GM21360 (cell line): ENCODE data around the gene DCUN1D3.
"Not testable (repeated sequence)": the region's sequence is repeated elsewhere in the genome, so short reads cannot be mapped to it uniquely, and the experiment has no call there.

ENCODE experiments used
- ATAC-seq: cut with Tn5 transposase; IDR thresholded peaks from one replicate; pipeline ENCODE4 v1.9.1; 2021; ENCODE audit warnings: mild to moderate bottlenecking, moderate library complexity; ENCODE audit not compliant: unreplicated experiment

Gene DCUN1D3

DNA sequence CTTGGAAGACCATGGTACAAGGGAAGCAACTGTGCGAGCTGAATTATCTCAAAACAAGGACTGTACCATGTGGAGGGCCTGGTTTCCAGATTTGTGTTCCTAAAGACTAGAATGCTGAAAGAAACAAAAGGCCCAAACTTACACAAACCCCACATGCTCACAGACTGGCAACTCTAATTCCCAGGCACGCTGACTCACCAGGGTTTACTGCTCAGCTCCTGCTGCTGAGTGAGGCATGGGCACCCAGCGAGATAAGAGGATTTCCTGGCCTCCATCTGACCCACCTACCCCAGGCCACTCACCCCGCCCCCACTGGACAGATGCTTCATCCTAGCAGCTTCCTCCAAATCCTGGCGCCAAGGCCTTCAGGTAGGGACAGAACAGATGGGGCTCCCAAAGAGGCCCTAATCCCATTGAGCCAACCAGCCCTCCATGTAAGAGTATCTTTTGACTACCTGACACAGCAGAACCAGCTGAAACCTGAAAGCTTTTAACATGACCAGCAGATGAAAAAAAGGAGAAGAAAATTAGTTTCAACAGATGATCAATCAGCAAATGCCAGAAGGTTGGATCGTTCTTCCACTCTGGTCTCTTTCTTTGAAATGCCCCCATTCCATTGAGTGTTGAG is 33.9 kb downstream of the DCUN1D3 start:
- no peak for ATAC-seq

GRCh38 chr16:20865420-20866131 is 34.6 kb downstream of the DCUN1D3 start:
- no peak for ATAC-seq

DNA sequence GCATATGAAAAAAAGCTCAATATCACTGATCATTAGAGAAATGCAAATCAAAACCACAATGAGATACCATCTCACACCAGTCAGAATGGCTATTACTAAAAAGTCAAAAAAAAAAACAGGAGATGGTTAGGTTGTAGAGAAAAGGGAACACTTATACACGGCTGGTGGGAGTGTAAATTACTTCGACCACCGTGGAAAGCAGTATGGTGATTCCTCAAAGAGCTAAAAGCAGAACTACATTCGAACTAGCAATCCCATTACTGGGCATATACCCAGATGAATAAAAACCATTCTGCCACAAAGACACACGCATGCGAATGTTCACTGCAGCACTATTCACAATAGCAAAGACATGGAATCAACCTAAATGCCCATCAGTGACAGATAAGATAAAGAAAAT is 35.8 kb downstream of the DCUN1D3 start:
- ATAC-seq, result not testable (repeated sequence)

DNA sequence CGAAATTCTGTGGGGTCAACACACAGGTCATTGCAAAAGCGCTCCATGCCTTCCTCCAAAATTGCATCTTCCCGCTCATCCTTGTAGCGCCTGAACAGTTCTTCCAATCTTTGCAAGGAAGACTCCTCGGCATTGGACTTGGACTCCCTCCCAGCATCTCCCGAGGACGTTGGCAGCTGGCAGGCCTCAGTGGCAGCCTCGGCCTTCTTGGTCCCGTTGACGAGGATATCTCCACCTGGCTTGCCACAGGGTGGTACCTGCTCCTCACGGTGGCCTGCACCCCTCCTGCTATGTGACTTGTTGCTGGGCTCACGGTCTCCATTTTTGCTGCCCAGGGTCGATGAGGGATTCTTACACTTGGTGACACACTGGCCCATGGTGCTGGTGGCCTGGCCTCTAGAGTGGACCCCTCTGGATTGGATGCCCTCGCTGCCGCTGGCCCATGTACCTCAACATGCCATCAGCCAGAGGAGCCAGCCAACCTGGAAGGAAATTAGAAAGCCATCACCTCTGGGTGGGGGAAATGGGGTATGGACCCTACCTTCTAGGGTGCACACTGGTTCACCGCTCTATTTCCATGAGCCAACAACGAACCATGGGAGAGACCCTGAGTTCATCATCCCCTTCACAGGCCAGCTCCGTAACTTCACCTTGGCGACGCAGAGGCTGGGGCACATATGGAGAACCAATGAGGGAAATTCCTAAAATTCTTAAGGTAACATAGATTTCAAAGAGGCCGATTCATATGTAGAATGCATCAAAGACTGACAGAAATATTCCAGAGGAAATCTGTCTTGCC is 37.8 kb downstream of the DCUN1D3 start:
- no peak for ATAC-seq

- ATAC-seq, result not testable (repeated sequence)
Measured at GRCh38 chr16:20860995-20861394, 39.2 kb downstream of the DCUN1D3 start.

- no peak for ATAC-seq
Measured at GRCh38 chr16:20860361-20860760, 39.8 kb downstream of the DCUN1D3 start.

DNA sequence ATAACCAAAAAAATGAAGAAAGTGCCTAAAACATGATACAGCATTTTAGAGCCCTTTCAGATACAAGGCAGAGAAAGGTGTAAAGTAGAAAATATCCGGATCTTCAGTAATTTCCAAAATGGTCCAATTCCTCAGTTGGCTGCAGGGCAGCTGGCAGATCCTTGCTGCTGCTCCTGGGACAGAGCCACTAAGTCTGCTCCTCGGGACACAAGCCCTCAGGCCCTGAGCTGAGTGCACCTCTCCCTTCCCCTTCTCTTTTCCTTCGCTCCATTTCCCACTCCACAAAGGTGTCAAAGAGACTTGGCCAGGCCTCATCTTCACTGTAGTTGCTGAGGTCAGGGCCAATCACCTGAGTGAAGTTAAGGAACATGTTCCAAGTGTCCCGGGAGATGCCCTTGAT is 40.5 kb downstream of the DCUN1D3 start:
- no peak for ATAC-seq

DNA sequence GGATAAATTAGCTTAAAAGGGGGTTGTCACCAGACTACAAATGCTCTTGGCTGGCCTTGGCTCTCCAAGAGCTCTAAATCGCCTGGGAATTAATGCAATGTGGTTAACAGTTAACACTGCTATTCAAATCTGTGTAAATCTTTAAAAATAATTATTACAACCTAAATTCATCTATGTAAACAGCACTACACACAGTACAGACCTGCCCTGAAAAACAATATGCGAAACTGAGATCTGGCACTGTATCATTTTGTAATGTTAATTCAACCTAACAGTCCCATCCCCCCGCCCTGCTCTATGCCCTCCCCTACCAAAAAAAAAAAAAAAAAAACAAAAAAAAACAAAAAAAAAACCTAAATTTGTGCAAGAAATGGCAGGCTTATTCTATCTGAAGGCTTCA is 40.9 kb downstream of the DCUN1D3 start:
- ATAC-seq, result no peak

DNA sequence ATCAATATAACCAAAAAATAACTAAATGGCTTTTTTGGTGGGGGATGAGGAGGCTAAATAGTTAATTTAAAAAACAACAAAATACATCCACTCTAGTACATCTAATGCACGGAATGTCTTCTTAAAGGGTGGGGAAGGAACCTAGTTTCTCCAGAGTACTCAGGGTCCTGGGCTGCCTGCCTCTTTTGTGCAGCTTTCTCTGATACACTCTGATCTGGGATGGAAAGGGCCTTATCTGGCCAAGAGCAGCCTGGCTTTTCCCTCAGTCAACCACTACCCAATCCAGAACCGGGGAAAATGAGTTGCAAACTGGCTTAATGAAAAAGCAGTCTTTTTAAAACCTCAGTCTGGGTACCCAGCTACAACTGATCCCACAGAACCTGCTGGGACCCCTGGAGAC is 42.9 kb downstream of the DCUN1D3 start:
- ATAC-seq, result no peak

- ATAC-seq, result no peak
Measured at GRCh38 chr16:20854963-20855362, 45.2 kb downstream of the DCUN1D3 start.

DNA sequence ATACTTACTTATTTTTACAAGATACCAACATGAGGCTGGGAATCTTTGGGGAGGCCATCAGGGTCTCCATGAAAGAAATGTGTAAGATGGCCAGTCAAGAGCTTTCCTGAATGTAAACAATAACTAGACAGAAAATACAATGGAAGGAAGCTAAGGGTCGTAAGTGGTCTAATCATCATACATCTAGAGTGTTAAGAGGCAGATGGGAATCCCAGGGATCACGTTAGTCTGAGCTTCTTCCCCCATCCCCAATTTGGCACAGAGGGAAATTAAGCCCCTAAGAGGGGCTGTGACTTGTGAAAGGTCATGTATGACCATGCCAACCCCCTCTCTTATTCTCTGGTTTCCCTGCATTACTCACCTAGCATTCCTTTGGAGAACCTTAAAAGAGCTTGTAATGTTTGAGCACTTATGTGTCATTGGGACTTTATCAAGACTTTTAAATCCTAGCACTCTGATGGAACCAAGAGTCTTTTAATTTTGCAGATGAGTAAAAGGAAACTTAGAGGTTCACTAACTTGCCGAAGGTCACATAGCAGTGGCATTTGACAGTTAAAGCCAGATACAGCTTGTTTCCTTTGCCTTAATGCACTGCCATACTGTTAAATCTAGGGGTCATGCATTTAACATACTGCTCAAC is 46.1 kb downstream of the DCUN1D3 start:
- ATAC-seq, result no peak

DNA sequence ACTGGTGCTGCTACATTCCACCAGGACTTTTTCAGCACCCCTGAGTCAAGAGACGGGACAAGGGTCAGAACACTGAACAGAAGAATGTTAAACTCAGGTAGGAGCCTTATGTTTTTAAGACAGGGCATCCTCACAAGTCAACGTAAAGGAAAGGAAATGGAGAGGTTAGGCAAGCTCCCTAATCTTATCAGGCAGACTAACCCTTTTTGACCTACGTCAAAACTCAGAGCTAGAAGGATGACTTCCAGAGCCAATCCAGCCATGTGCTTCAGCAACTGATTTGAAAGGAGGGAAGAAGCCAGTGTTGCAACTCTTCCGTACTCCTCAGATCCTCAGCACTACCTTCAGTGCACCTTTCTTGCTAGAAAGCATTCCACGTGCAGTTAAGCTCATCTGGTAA is 47.0 kb downstream of the DCUN1D3 start:
- no peak for ATAC-seq

- ATAC-seq, result no peak
Measured at GRCh38 chr16:20851601-20852000, 48.6 kb downstream of the DCUN1D3 start.

GRCh38 chr16:20850981-20851380 is 49.2 kb downstream of the DCUN1D3 start:
- ATAC-seq, result no peak

GRCh38 chr16:20849589-20850390 is 50.4 kb downstream of the DCUN1D3 start:
- ATAC-seq, result no peak

DNA sequence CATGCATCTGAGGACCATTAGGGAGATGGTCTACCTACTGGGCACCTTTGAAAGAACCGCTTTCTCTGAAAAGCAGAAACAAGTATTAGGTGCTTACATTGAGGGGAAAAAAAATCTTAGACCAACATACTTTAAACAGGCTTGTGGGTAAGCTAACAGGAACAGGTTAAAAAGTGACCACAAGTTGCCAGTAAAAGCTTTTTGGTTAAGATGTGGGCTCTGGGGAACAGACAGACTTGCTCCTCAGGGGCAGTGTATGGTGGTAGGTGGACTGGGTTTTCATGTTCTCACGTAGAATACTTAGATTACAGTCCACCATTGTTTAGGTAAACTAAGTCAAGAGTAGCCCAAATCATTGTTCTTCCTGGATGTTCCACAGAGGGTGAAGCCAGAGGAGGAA is 52.6 kb downstream of the DCUN1D3 start:
- ATAC-seq, result no peak

- no peak for ATAC-seq
Measured at GRCh38 chr16:20846551-20846950, 53.6 kb downstream of the DCUN1D3 start.

- ATAC-seq, result no peak
Measured at GRCh38 chr16:20846030-20846429, 54.1 kb downstream of the DCUN1D3 start.

GRCh38 chr16:20844588-20844987 is 55.6 kb downstream of the DCUN1D3 start:
- ATAC-seq, result no peak

DNA sequence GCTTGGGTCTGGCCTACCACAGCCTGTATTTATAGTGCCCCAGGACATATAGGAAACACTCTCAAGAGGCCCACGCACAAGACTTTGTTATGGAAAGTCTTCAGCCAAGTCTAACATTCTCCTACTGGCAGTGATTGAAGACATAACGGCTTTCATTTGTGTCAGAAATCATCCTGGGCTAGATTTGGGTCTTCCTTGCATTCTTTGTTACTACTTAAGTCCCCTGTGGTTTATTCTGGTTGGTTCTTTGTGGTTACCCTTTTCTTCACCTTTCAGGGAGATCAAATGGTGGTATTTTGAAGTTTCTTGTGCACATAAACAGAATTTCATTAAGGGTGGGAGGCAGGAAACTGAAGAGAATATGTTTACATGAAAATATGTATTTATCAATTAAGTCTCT is 56.1 kb downstream of the DCUN1D3 start:
- ATAC-seq, result no peak

- ATAC-seq, result no peak
Measured at GRCh38 chr16:20839504-20839903, 60.7 kb downstream of the DCUN1D3 start.
